ENCODE measurements around the gene THAP7. TPM values are rescaled to one million over a fixed set of nuclear protein-coding genes. Genes with fewer than 3 reads are reported as not detected.

Gene THAP7
- total RNA-seq, 1 experiment from 2014 or later, result 23.5 TPM

DNA sequence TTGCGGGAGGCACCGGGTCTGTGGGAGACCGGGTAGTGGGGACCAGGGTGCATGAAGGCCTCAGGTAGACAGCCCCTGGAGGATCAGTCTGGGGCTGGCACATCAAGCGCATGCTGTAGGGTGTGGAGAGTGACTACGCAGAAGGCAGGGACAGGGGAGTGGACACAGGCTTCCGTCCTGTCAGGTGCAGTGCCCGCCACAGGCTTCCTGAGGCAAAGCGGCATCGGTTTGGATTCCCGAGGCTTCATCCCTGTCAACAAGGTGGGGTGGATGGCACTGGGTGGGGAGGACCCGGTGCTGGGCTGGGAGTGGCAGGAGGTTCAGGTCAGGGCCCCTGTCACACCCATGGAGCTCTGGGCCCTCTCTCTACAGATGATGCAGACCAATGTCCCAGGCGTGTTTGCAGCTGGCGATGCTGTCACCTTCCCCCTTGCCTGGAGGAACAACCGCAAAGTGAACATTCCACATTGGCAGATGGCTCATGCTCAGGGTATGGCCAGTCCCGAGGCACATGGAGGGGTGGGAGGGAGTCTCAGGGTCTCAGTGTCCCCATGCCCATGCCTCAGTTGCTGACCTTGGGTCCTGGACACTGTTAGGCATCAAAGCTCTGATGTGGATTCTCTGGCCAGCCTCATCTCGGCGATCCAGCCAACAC is 24.3 kb downstream of the THAP7 start:
- Histone ChIP-seq H3K27me3 (ENCODE audit: control insufficient read depth, insufficient read depth, low read length) (no peaks in the 10 kb centered on the region), H3K27ac (ENCODE audit: low read length) (no peak overlapping the region), H3K4me1 (ENCODE audit: control insufficient read depth, insufficient read depth, low read length) (0 out of 2 replicates have a peak, but pooled peaks cover 3% of the 10 kb centered on the region), H3K9me3 (ENCODE audit: control insufficient read depth, insufficient read depth, low read depth, low read length) (no peaks in the 10 kb centered on the region), H3K36me3 (ENCODE audit: control insufficient read depth, insufficient read depth, low read length) (no peaks in the 10 kb centered on the region; the same call in 1 of the 2 replicates), H3K4me3 (ENCODE audit: low read depth in 2 of 2, low read length in 2 of 2) (no peak overlapping the region)
- DNase-seq (ENCODE audit: low read depth, low spot score) (no peak), ATAC-seq (no peak)
- no TSS peak for BruUV-seq (replicated peaks)
- ChIA-PET CTCF (interaction anchor here (0.7 kb wide), 1 partner anchor 30 kb away, joined by 5 read pairs; no protein-coding TSS in a partner anchor), POLR2A (no interaction called here)
- TF ChIP-seq SIN3A (IDR thresholded peaks at IDR 0.05; ENCODE audit: borderline replicate concordance, insufficient read depth, low read depth, low read length) (no peak), TCF7L2 (IDR thresholded peaks at IDR 0.05; ENCODE audit: low read depth, low read length) (no peak), POLR2AphosphoS5 (IDR thresholded peaks at IDR 0.05; ENCODE audit: low read depth, low read length) (no peak)
- TF ChIP-seq, protein P1, sequence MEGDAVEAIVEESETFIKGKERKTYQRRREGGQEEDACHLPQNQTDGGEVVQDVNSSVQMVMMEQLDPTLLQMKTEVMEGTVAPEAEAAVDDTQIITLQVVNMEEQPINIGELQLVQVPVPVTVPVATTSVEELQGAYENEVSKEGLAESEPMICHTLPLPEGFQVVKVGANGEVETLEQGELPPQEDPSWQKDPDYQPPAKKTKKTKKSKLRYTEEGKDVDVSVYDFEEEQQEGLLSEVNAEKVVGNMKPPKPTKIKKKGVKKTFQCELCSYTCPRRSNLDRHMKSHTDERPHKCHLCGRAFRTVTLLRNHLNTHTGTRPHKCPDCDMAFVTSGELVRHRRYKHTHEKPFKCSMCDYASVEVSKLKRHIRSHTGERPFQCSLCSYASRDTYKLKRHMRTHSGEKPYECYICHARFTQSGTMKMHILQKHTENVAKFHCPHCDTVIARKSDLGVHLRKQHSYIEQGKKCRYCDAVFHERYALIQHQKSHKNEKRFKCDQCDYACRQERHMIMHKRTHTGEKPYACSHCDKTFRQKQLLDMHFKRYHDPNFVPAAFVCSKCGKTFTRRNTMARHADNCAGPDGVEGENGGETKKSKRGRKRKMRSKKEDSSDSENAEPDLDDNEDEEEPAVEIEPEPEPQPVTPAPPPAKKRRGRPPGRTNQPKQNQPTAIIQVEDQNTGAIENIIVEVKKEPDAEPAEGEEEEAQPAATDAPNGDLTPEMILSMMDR (IDR thresholded peaks at IDR 0.05), result no peak
- TF ChIP-seq, protein P2, sequence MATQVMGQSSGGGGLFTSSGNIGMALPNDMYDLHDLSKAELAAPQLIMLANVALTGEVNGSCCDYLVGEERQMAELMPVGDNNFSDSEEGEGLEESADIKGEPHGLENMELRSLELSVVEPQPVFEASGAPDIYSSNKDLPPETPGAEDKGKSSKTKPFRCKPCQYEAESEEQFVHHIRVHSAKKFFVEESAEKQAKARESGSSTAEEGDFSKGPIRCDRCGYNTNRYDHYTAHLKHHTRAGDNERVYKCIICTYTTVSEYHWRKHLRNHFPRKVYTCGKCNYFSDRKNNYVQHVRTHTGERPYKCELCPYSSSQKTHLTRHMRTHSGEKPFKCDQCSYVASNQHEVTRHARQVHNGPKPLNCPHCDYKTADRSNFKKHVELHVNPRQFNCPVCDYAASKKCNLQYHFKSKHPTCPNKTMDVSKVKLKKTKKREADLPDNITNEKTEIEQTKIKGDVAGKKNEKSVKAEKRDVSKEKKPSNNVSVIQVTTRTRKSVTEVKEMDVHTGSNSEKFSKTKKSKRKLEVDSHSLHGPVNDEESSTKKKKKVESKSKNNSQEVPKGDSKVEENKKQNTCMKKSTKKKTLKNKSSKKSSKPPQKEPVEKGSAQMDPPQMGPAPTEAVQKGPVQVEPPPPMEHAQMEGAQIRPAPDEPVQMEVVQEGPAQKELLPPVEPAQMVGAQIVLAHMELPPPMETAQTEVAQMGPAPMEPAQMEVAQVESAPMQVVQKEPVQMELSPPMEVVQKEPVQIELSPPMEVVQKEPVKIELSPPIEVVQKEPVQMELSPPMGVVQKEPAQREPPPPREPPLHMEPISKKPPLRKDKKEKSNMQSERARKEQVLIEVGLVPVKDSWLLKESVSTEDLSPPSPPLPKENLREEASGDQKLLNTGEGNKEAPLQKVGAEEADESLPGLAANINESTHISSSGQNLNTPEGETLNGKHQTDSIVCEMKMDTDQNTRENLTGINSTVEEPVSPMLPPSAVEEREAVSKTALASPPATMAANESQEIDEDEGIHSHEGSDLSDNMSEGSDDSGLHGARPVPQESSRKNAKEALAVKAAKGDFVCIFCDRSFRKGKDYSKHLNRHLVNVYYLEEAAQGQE (IDR thresholded peaks at IDR 0.05; ENCODE audit: insufficient read depth in 1 of 2, low read depth in 2 of 2, low read length in 1 of 2), result no peak
- intact Hi-C loops (cut with micrococcal nuclease; ENCODE audit: unreplicated experiment) (no loop called here), in situ Hi-C loops (cut with HindIII; ENCODE audit: low pct_unique_long_range_greater_than_20kb, low sequenced_read_pairs) (no loop called here)

DNA sequence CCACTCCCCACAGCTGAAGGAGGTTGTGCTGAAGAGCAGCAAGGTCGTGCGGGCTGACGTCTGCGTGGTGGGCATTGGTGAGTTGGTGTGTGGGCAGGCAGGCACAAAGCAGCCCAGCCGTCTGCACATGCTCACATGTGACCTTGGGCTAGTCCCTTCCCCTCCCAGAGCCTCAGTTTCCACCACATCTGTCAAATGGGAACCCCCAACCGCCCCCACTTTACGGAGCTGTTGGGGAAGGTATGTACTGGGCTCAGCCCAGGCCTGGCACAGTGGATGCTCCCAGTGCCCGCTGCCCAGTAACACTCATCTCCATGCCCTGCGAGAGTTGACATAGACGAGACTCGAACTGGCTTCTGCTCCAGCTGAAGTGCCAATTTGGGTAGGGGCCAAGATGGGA is 24.9 kb downstream of the THAP7 start:
- CTCF ChIA-PET, result no interaction called here
- POLR2A ChIA-PET, result no interaction called here
- no TSS peak for BruUV-seq (replicated peaks)

More for the DNA sequence above, 24.9 kb downstream of the THAP7 start:
- no peaks in the 10 kb centered on the region for H3K36me3 ChIP-seq (ENCODE audit: control insufficient read depth, insufficient read depth, low read length)
- DNase-seq (ENCODE audit: low read depth, low spot score) (no peak), ATAC-seq (no peak)
- H3K27me3 ChIP-seq (ENCODE audit: control insufficient read depth, insufficient read depth, low read length), result no peaks in the 10 kb centered on the region
- no peak overlapping the region for H3K27ac ChIP-seq (ENCODE audit: low read length)
- 0 out of 2 replicates have a peak, but pooled peaks cover 3% of the 10 kb centered on the region for H3K4me1 ChIP-seq (ENCODE audit: control insufficient read depth, insufficient read depth, low read length)
- TF ChIP-seq, protein P1 (IDR thresholded peaks at IDR 0.05), result no peak
- TF ChIP-seq TCF7L2 (IDR thresholded peaks at IDR 0.05; ENCODE audit: low read depth, low read length) (no peak), POLR2AphosphoS5 (IDR thresholded peaks at IDR 0.05; ENCODE audit: low read depth, low read length) (no peak)
- in situ Hi-C loops (cut with HindIII; ENCODE audit: low pct_unique_long_range_greater_than_20kb, low sequenced_read_pairs) (no loop called here), intact Hi-C loops (cut with micrococcal nuclease; ENCODE audit: unreplicated experiment) (no loop called here)
- H3K9me3 ChIP-seq (ENCODE audit: control insufficient read depth, insufficient read depth, low read depth, low read length), result no peaks in the 10 kb centered on the region
- no peak overlapping the region for H3K4me3 ChIP-seq (ENCODE audit: low read depth in 2 of 2, low read length in 2 of 2)

All from Panc1 (cell line).